ENCODE results near the gene MPZL3. TPM values are rescaled to one million over a fixed set of nuclear protein-coding genes. Genes with fewer than 3 reads are reported as not detected.
A peak's percentile ranks its signal among the peaks of the same experiment; 100 is the strongest.

The MPZL3 gene
- total RNA-seq, 2 donors from 2014 or later: 31.5 to 111 TPM

- ATAC-seq (replicated peaks): peak; percentile 57
- Mint-ChIP-seq H3K27ac (peak overlapping the region; percentile 55), H3K36me3 (ENCODE audit: low read depth) (no peaks in the 10 kb centered on the region), H3K4me1 (peaks cover 28% of the 10 kb centered on the region), H3K9me3 (no peaks in the 10 kb centered on the region), H3K4me3 (peak overlapping the region; percentile 36), H3K27me3 (no peaks in the 10 kb centered on the region)
Observed at GRCh38 chr11:118281284-118281683, 29.1 kb upstream of the MPZL3 start.

GRCh38 chr11:118277312-118277711 lies 25.1 kb upstream of the MPZL3 start:
- Mint-ChIP-seq H3K4me3 (peak overlapping the region; percentile 45), H3K4me1 (peaks cover 24% of the 10 kb centered on the region), H3K27me3 (no peaks in the 10 kb centered on the region), H3K36me3 (ENCODE audit: low read depth) (no peaks in the 10 kb centered on the region), H3K9me3 (no peaks in the 10 kb centered on the region), H3K27ac (no peak overlapping the region)
- ATAC-seq (replicated peaks): peak; percentile 76

- peak overlapping the region; percentile 45 for H3K4me3 Mint-ChIP-seq
- no peaks in the 10 kb centered on the region for H3K36me3 Mint-ChIP-seq (ENCODE audit: low read depth)
- H3K9me3 Mint-ChIP-seq: no peaks in the 10 kb centered on the region
- no peaks in the 10 kb centered on the region for H3K27me3 Mint-ChIP-seq
- peak overlapping the region; percentile 34 for H3K27ac Mint-ChIP-seq
- peaks cover 25% of the 10 kb centered on the region for H3K4me1 Mint-ChIP-seq
- no peak for ATAC-seq (replicated peaks)
Observed at GRCh38 chr11:118276422-118276821, 24.3 kb upstream of the MPZL3 start.

- peaks cover 21% of the 10 kb centered on the region for H3K4me1 Mint-ChIP-seq
- no peaks in the 10 kb centered on the region for H3K27me3 Mint-ChIP-seq
- H3K4me3 Mint-ChIP-seq: no peak overlapping the region
- no peak for ATAC-seq (replicated peaks)
- no peaks in the 10 kb centered on the region for H3K9me3 Mint-ChIP-seq
- no peak overlapping the region for H3K27ac Mint-ChIP-seq
- H3K36me3 Mint-ChIP-seq (ENCODE audit: low read depth): no peaks in the 10 kb centered on the region
Observed at GRCh38 chr11:118275176-118275575, 23.0 kb upstream of the MPZL3 start.

GRCh38 chr11:118274186-118274585 lies 22.0 kb upstream of the MPZL3 start:
- ATAC-seq (replicated peaks): no peak
- Mint-ChIP-seq H3K27ac (no peak overlapping the region), H3K9me3 (no peaks in the 10 kb centered on the region), H3K36me3 (ENCODE audit: low read depth) (no peaks in the 10 kb centered on the region), H3K4me1 (peaks cover 21% of the 10 kb centered on the region), H3K27me3 (no peaks in the 10 kb centered on the region), H3K4me3 (no peak overlapping the region)

- H3K27ac Mint-ChIP-seq: no peak overlapping the region
- no peak for ATAC-seq (replicated peaks)
- no peaks in the 10 kb centered on the region for H3K9me3 Mint-ChIP-seq
- no peak overlapping the region for H3K4me3 Mint-ChIP-seq
- peaks cover 18% of the 10 kb centered on the region for H3K4me1 Mint-ChIP-seq
- H3K27me3 Mint-ChIP-seq: no peaks in the 10 kb centered on the region
- no peaks in the 10 kb centered on the region for H3K36me3 Mint-ChIP-seq (ENCODE audit: low read depth)
Observed at GRCh38 chr11:118272001-118272400, 19.8 kb upstream of the MPZL3 start.

- no peak overlapping the region for H3K27ac Mint-ChIP-seq
- no peaks in the 10 kb centered on the region for H3K27me3 Mint-ChIP-seq
- peaks cover 15% of the 10 kb centered on the region for H3K4me1 Mint-ChIP-seq
- H3K36me3 Mint-ChIP-seq (ENCODE audit: low read depth): no peaks in the 10 kb centered on the region
- no peak for ATAC-seq (replicated peaks)
- no peak overlapping the region for H3K4me3 Mint-ChIP-seq
- H3K9me3 Mint-ChIP-seq: no peaks in the 10 kb centered on the region
Observed at GRCh38 chr11:118267486-118267885, 15.3 kb upstream of the MPZL3 start.

GRCh38 chr11:118265954-118266353 lies 13.8 kb upstream of the MPZL3 start:
- H3K4me1 Mint-ChIP-seq: peaks cover 9% of the 10 kb centered on the region
- no peaks in the 10 kb centered on the region for H3K9me3 Mint-ChIP-seq
- H3K36me3 Mint-ChIP-seq (ENCODE audit: low read depth): peaks cover 11% of the 10 kb centered on the region
- H3K4me3 Mint-ChIP-seq: no peak overlapping the region
- no peak for ATAC-seq (replicated peaks)
- no peaks in the 10 kb centered on the region for H3K27me3 Mint-ChIP-seq
- H3K27ac Mint-ChIP-seq: peak overlapping the region; percentile 9

GRCh38 chr11:118264569-118265465 lies 12.7 kb upstream of the MPZL3 start:
- Mint-ChIP-seq H3K4me3 (peak overlapping the region; percentile 81), H3K36me3 (ENCODE audit: low read depth) (peaks cover 15% of the 10 kb centered on the region), H3K27me3 (no peaks in the 10 kb centered on the region), H3K4me1 (peaks cover 19% of the 10 kb centered on the region), H3K9me3 (no peaks in the 10 kb centered on the region), H3K27ac (peak overlapping the region; percentile 60)
- no peak for ATAC-seq (replicated peaks)

- Mint-ChIP-seq H3K36me3 (ENCODE audit: low read depth) (peaks cover 22% of the 10 kb centered on the region), H3K27ac (peak within 1 kb of the TSS; percentile 60), H3K4me1 (peaks cover 20% of the 10 kb centered on the region), H3K9me3 (no peaks in the 10 kb centered on the region), H3K27me3 (no peaks in the 10 kb centered on the region), H3K4me3 (peak within 1 kb of the TSS; percentile 81)
- peak; percentile 80 for ATAC-seq (replicated peaks)
Observed at GRCh38 chr11:118263695-118264568, 11.8 kb upstream of the MPZL3 start, which contains the start of gene MPZL2. TSS of gene MPZL2 (minus strand) at chr11:118264297. CDS start at chr11:118264153, 144 bp downstream.

- H3K27me3 Mint-ChIP-seq: no peaks in the 10 kb centered on the region
- peaks cover 20% of the 10 kb centered on the region for H3K4me1 Mint-ChIP-seq
- H3K4me3 Mint-ChIP-seq: peak overlapping the region; percentile 81
- no peak for ATAC-seq (replicated peaks)
- H3K9me3 Mint-ChIP-seq: no peaks in the 10 kb centered on the region
- peaks cover 26% of the 10 kb centered on the region for H3K36me3 Mint-ChIP-seq (ENCODE audit: low read depth)
- peak overlapping the region; percentile 51 for H3K27ac Mint-ChIP-seq
Observed at GRCh38 chr11:118263112-118263511, 10.9 kb upstream of the MPZL3 start.

- no peaks in the 10 kb centered on the region for H3K9me3 Mint-ChIP-seq
- H3K27me3 Mint-ChIP-seq: no peaks in the 10 kb centered on the region
- ATAC-seq (replicated peaks): peak; percentile 34
- peaks cover 20% of the 10 kb centered on the region for H3K4me1 Mint-ChIP-seq
- peak overlapping the region; percentile 6 for H3K4me3 Mint-ChIP-seq
- no peak overlapping the region for H3K27ac Mint-ChIP-seq
- H3K36me3 Mint-ChIP-seq (ENCODE audit: low read depth): peaks cover 36% of the 10 kb centered on the region
Observed at GRCh38 chr11:118260353-118260752, 8.2 kb upstream of the MPZL3 start.

- H3K9me3 Mint-ChIP-seq: no peaks in the 10 kb centered on the region
- H3K36me3 Mint-ChIP-seq (ENCODE audit: low read depth): peaks cover 36% of the 10 kb centered on the region
- H3K27ac Mint-ChIP-seq: no peak overlapping the region
- H3K27me3 Mint-ChIP-seq: no peaks in the 10 kb centered on the region
- peaks cover 16% of the 10 kb centered on the region for H3K4me1 Mint-ChIP-seq
- no peak overlapping the region for H3K4me3 Mint-ChIP-seq
- ATAC-seq (replicated peaks): no peak
Observed at GRCh38 chr11:118259138-118259537, 7.0 kb upstream of the MPZL3 start.

- H3K4me1 Mint-ChIP-seq: peaks cover 15% of the 10 kb centered on the region
- peak; percentile 44 for ATAC-seq (replicated peaks)
- peaks cover 36% of the 10 kb centered on the region for H3K36me3 Mint-ChIP-seq (ENCODE audit: low read depth)
- H3K27me3 Mint-ChIP-seq: no peaks in the 10 kb centered on the region
- no peak overlapping the region for H3K27ac Mint-ChIP-seq
- H3K4me3 Mint-ChIP-seq: no peak overlapping the region
- no peaks in the 10 kb centered on the region for H3K9me3 Mint-ChIP-seq
Observed at GRCh38 chr11:118258410-118258809, 6.2 kb upstream of the MPZL3 start.

Data from activated T-helper 17 cell treated with anti-CD3 and anti-CD28 coated beads, Interleukin-2, amount 50 U/mL, for 72 hours (primary cell).